Measurements from ENCODE around the gene GABRG1. TPM values are rescaled to one million over a fixed set of nuclear protein-coding genes. Genes with fewer than 3 reads are reported as not detected.

Gene GABRG1
- polyA plus RNA-seq, 2 of the 4 experiments (the other 2 are of a cell fraction): 0.01 TPM; not detected in 1

GRCh38 chr4:46081248-46081647 is 42.6 kb downstream of the GABRG1 start:
- ChIA-PET CTCF (no interaction called here), POLR2A (no interaction called here)
- Histone ChIP-seq H3K4me1 (no peaks in the 10 kb centered on the region), H3K27ac (no peak overlapping the region), H3K4me3 (no peak overlapping the region), H3K4me2 (no peak overlapping the region), H3K9me3 (no peaks in the 10 kb centered on the region)
- no peak for TF ChIP-seq HDAC2 (IDR thresholded peaks at IDR 0.05)
- TF ChIP-seq MAFK (IDR thresholded peaks at IDR 0.05; ENCODE audit: partially characterized antibody): no peak
- TF ChIP-seq FOSL2 (IDR thresholded peaks at IDR 0.05): no peak
- TF ChIP-seq FOSL2 (CRISPR knock-in tag; IDR thresholded peaks at IDR 0.05): no peak
- TF ChIP-seq NFE2L2 (conservative IDR thresholded peaks at IDR 0.05; ENCODE audit: low read length): no peak
- TF ChIP-seq CBX8 (IDR thresholded peaks at IDR 0.05): no peak
- no peak for TF ChIP-seq REST (IDR thresholded peaks at IDR 0.05)
- no peak for TF ChIP-seq EHMT2 (IDR thresholded peaks at IDR 0.05; ENCODE audit: low read depth)
- no peak for TF ChIP-seq ELK1 (IDR thresholded peaks at IDR 0.05; ENCODE audit: low read depth, low read length)
- no peak for TF ChIP-seq RAD21 (conservative IDR thresholded peaks at IDR 0.05 in 1 of 2, IDR thresholded peaks at IDR 0.05 in 1 of 2)
- TF ChIP-seq GATA3 (IDR thresholded peaks at IDR 0.05; ENCODE audit: borderline replicate concordance): no peak
- TF ChIP-seq ESRRA (IDR thresholded peaks at IDR 0.05; ENCODE audit: borderline replicate concordance, low read length): no peak
- no peak for TF ChIP-seq HOXA7 (CRISPR knock-in tag; IDR thresholded peaks at IDR 0.05)
- TF ChIP-seq MAZ (IDR thresholded peaks at IDR 0.05; ENCODE audit: borderline replicate concordance, low read depth, low read length): no peak
- TF ChIP-seq KDM5A (IDR thresholded peaks at IDR 0.05): no peak
- TF ChIP-seq MAX (IDR thresholded peaks at IDR 0.05): no peak
- no peak for TF ChIP-seq KDM1A (IDR thresholded peaks at IDR 0.05; ENCODE audit: low read depth)
- no peak for TF ChIP-seq JUNB (IDR thresholded peaks at IDR 0.05)
- no peak for TF ChIP-seq ATOH8 (CRISPR knock-in tag; IDR thresholded peaks at IDR 0.05; ENCODE audit: low read depth)
- no peak for DNase-seq (ENCODE audit: low read depth in 1 of 2, low spot score in 1 of 2)
- no peak for ATAC-seq
- no peak for FAIRE-seq

- CTCF ChIA-PET: no interaction called here
Measured at GRCh38 chr4:46073778-46074177, 50.1 kb downstream of the GABRG1 start.

More at GRCh38 chr4:46073778-46074177, 50.1 kb downstream of the GABRG1 start:
- no peaks in the 10 kb centered on the region for H3K4me1 ChIP-seq
- ATAC-seq (no peak), FAIRE-seq (no peak), DNase-seq (ENCODE audit: low read depth in 1 of 2, low spot score in 1 of 2) (no peak)
- no peak overlapping the region for H3K4me3 ChIP-seq
- H3K27ac ChIP-seq: no peak overlapping the region
- H3K4me2 ChIP-seq: no peak overlapping the region
- H3K9me3 ChIP-seq: no peaks in the 10 kb centered on the region
- POLR2A ChIA-PET: no interaction called here
- TF ChIP-seq POLR2AphosphoS2 (conservative IDR thresholded peaks at IDR 0.05; ENCODE audit: low read length) (no peak), RCOR1 (IDR thresholded peaks at IDR 0.05; ENCODE audit: low read depth, low read length) (no peak), NPAS2 (CRISPR knock-in tag; IDR thresholded peaks at IDR 0.05; ENCODE audit: borderline replicate concordance) (no peak), RFX5 (IDR thresholded peaks at IDR 0.05) (no peak), NFE2L2 (conservative IDR thresholded peaks at IDR 0.05; ENCODE audit: low read length) (no peak), HEYL (CRISPR knock-in tag; IDR thresholded peaks at IDR 0.05) (no peak), MAFK (IDR thresholded peaks at IDR 0.05; ENCODE audit: partially characterized antibody) (no peak), MAZ (IDR thresholded peaks at IDR 0.05; ENCODE audit: borderline replicate concordance, low read depth, low read length) (no peak), ZFP36 (IDR thresholded peaks at IDR 0.05; ENCODE audit: borderline replicate concordance, partially characterized antibody) (no peak), FOSB (CRISPR knock-in tag; IDR thresholded peaks at IDR 0.05) (no peak), KDM5A (IDR thresholded peaks at IDR 0.05) (no peak), CHD2 (IDR thresholded peaks at IDR 0.05; ENCODE audit: low read length, partially characterized antibody) (no peak), BHLHE40 (IDR thresholded peaks at IDR 0.05; ENCODE audit: low read depth, low read length) (no peak), CBX2 (IDR thresholded peaks at IDR 0.05; ENCODE audit: borderline replicate concordance, low read depth) (no peak), HOXA7 (CRISPR knock-in tag; IDR thresholded peaks at IDR 0.05) (no peak), CHD4 (IDR thresholded peaks at IDR 0.05; ENCODE audit: borderline replicate concordance) (no peak), MYC (IDR thresholded peaks at IDR 0.05; ENCODE audit: borderline replicate concordance, low read length) (no peak), JUNB (IDR thresholded peaks at IDR 0.05) (no peak), RNF2 (IDR thresholded peaks at IDR 0.05; ENCODE audit: borderline replicate concordance, low read depth) (no peak), PBX3 (IDR thresholded peaks at IDR 0.05) (no peak)

Data from A549 (cell line).